Activated CD4-positive, alpha-beta memory T cell treated with anti-CD3 and anti-CD28 coated beads, Interleukin-2, amount 10 ng/mL, durations not matched to agents 7 days and 5 days (primary cell): ENCODE results near the gene ADCY7. TPM values are rescaled to one million over a fixed set of nuclear protein-coding genes. Genes with fewer than 3 reads are reported as not detected.

Experiments used
- CTCF ChIA-PET: fragments of 350-600 bp; sonication (Branson Sonifier 250); formaldehyde crosslinking; loops from one replicate; lab custom pipeline; 2021; ENCODE audit warnings: antibody characterized with exemption, inconsistent platforms; lab: Charles Lee
- POLR2A ChIA-PET: fragments of 350-600 bp; sonication (Branson Sonifier 250); formaldehyde crosslinking; loops from one replicate; lab custom pipeline; 2021; ENCODE audit warnings: antibody characterized with exemption; lab: Charles Lee
- DNase-seq: peaks from one replicate; pipeline ENCODE4 v3.0.0-alpha.2; 2020
- H3K27ac Mint-ChIP-seq: one replicate; pipeline ENCODE4 v1.8.0; 2021; ENCODE audit warnings: mild to moderate bottlenecking, mixed read lengths
- H3K27me3 Mint-ChIP-seq: one replicate; pipeline ENCODE4 v1.8.0; 2021; ENCODE audit warnings: mixed read lengths
- H3K36me3 Mint-ChIP-seq: one replicate; pipeline ENCODE4 v1.8.0; 2021; ENCODE audit warnings: low read depth, mixed read lengths
- H3K4me1 Mint-ChIP-seq: one replicate; pipeline ENCODE4 v1.8.0; 2021; ENCODE audit warnings: mixed read lengths
- H3K4me3 Mint-ChIP-seq: one replicate; pipeline ENCODE4 v1.8.0; 2021; ENCODE audit warnings: mild to moderate bottlenecking, mixed read lengths
- H3K9me3 Mint-ChIP-seq: one replicate; pipeline ENCODE4 v1.8.0; 2021; ENCODE audit warnings: mixed read lengths
- total RNA-seq, 2 experiments: library from RNA; stranded (reverse); gene quantifications; one replicate each; pipeline ENCODE4 v1.2.3, GENCODE V29; 2021

Gene ADCY7
- total RNA-seq = 100 to 1,000 TPM; 266 to 270 TPM

DNA sequence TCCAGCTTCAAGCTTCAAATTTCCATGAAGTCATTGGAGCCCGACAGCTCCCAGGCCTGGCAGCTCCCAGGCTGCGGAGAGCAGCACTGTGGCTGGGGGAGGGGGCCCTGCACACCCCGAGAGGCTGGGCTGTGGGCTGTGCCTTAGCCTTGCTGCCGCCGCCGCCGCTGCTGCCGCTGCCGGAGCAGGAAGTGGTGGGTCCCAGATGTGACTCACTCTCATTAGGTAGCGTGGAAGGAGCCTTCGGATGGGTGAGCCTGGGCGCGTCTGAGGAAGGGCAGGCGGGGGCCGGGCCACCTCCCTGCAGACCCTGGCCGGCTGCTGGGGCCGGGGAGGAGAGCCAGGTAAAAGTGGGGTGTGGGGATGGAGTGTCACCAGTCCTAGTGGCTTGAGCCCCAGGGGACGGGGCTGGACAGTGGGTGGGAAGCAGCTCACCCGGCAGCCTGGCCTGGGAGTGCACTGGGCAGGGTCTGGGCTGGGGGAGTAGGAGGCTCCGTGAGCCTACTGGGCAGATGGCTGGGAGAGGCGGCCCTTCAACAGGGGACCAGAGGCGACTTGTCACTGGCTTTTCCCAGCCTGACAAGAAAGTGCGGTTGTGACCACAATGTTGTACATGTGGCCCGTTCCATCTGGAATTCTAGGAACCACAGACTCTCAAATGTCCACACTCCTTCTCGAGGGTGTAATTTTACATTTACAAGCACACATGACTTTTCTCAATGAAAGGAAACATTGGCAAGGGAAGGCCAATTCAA lies at the start of gene ADCY7:
Gene ADCY7 (plus strand): TSS at position 215 of the 755 bp plus-strand sequence. CDS start 21,629 bp downstream, outside the sequence.
- no peaks in the 10 kb centered on the region for H3K27me3 Mint-ChIP-seq
- CTCF ChIA-PET = interaction anchor here (0.7 to 5.5 kb wide), 6 partner anchors 8 to 199 kb away, joined by 3 to 37 read pairs (median 6); no protein-coding TSS in a partner anchor

DNA sequence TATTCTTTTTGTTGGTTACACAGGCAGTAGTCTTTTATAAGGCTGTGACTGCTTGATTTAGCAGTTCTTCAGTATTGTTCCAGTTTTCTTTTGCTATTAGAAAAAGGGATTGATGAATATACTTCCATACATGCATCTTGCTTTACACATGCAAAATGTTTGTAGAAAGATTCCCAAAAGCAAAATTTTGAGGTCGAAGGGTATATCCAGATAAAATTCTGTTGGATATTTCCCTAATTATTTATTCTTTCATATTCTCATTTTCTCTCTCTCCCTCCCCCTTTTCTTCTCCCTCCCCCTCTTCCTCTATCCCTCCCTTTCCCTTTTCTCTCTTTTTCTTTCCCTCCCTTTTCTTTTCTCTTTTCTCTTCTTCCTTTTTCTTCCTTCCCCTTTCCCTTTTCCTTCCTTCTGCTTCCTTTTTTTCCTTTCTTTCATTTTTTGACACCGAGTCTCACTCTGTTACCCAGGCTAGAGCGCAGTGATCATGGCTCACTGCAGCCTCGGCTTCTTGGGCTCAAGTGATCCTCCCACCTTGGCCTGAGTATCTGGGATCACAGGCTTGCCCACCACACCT lies 46.9 kb upstream of the ADCY7 start:
- H3K27ac Mint-ChIP-seq = no peak overlapping the region
- no peaks in the 10 kb centered on the region for H3K27me3 Mint-ChIP-seq
- H3K9me3 Mint-ChIP-seq = no peaks in the 10 kb centered on the region
- H3K4me3 Mint-ChIP-seq = no peak overlapping the region
- peaks cover 19% of the 10 kb centered on the region for H3K36me3 Mint-ChIP-seq
- ChIA-PET CTCF (interaction anchor here (1.8 kb wide), 1 partner anchor 9 kb away, joined by 9 read pairs; no protein-coding TSS in a partner anchor), POLR2A (no interaction called here)
- no peak for DNase-seq
- peaks cover 31% of the 10 kb centered on the region for H3K4me1 Mint-ChIP-seq

More for the DNA sequence above, at the start of gene ADCY7:
- POLR2A ChIA-PET = interaction anchor here (1.1 to 37.2 kb wide), 8 partner anchors 8 to 71 kb away, joined by 3 to 686 read pairs (median 8); partner anchors contain the start of gene ADCY7
- Mint-ChIP-seq H3K4me1 (peaks cover 82% of the 10 kb centered on the region), H3K9me3 (no peaks in the 10 kb centered on the region), H3K27ac (peak within 1 kb of the TSS; percentile 91), H3K36me3 (peaks cover 59% of the 10 kb centered on the region), H3K4me3 (peak within 1 kb of the TSS; percentile 89)
- peak; percentile 89 for DNase-seq

DNA sequence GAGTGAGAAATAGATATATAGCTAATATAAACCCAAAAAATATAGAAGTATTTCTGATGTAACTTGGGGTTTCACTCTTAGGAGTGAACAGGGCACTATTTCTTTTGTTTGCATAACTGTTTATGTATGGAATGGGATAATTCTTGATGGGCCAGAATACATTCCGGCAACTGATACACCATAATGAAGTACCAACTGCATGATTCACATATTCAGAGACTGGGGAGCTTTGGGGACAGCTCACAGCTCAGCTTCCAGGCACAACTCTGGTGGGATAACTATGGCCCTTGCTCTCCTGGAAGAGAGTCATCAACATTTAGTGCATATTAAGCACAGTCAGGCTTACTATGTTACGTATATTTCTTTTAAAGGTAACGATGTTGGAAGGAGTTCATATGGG lies 42.1 kb upstream of the ADCY7 start:
- peaks cover 39% of the 10 kb centered on the region for H3K36me3 Mint-ChIP-seq
- H3K27ac Mint-ChIP-seq = no peak overlapping the region
- peaks cover 22% of the 10 kb centered on the region for H3K4me1 Mint-ChIP-seq
- DNase-seq = no peak
- no peaks in the 10 kb centered on the region for H3K27me3 Mint-ChIP-seq
- CTCF ChIA-PET = interaction anchor here (0.6 to 0.8 kb wide), 2 partner anchors 9 to 13 kb away, joined by 3 read pairs; no protein-coding TSS in a partner anchor
- no peak overlapping the region for H3K4me3 Mint-ChIP-seq
- H3K9me3 Mint-ChIP-seq = no peaks in the 10 kb centered on the region
- POLR2A ChIA-PET = interaction anchor here (1.0 kb wide), 1 partner anchor 17 kb away, joined by 5 read pairs; no protein-coding TSS in a partner anchor

DNA sequence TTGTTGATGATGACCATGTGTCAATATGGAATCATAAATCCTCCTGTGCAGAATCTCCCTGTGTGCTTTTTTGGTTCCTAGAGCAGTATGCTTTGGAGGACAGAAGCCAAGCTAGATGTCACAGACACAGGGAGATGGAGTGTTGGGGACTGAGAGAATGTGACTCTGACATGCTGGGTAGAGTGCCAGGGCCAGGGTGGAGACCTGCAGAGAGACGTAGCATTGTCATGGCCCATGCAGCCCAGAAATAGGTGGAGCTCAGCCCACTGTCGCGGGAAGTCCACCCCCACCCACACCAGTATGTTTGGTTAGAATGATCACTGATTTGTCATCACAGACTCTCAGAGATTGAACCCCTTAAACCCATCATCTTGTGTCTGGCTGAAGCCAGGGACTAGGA lies 39.2 kb upstream of the ADCY7 start:
- H3K36me3 Mint-ChIP-seq = peaks cover 39% of the 10 kb centered on the region
- no peak overlapping the region for H3K27ac Mint-ChIP-seq
- H3K4me3 Mint-ChIP-seq = no peak overlapping the region
- DNase-seq = no peak
- H3K27me3 Mint-ChIP-seq = no peaks in the 10 kb centered on the region
- ChIA-PET CTCF (interaction anchor here (1.3 kb wide), 1 partner anchor 48 kb away, joined by 3 read pairs; no protein-coding TSS in a partner anchor), POLR2A (interaction anchor here (0.9 kb wide), 1 partner anchor 88 kb away, joined by 3 read pairs; no protein-coding TSS in a partner anchor)
- H3K9me3 Mint-ChIP-seq = no peaks in the 10 kb centered on the region
- peaks cover 19% of the 10 kb centered on the region for H3K4me1 Mint-ChIP-seq

DNA sequence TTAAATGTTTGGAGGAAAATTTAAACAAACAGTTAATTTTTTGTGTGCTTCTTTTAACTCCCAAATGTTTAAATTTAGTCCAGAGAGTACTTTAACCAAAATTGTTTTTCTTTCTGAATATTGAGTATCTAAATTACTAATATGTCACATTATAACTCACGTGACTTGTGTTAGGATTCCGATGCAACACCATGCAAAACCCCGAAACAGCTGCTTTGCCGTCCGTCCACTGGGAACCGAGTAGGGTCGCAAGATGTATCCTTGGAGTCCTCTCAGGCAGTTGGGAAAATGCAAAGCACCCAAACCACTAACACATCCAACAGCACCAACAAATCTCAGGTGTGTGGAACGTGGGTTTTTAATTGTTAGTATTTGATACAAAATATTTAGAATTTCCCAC lies 38.7 kb upstream of the ADCY7 start:
- CTCF ChIA-PET = interaction anchor here (1.3 to 2.5 kb wide), 2 partner anchors 12 to 47 kb away, joined by 3 to 9 read pairs; no protein-coding TSS in a partner anchor
- no peak for DNase-seq
- H3K27ac Mint-ChIP-seq = no peak overlapping the region
- peaks cover 19% of the 10 kb centered on the region for H3K4me1 Mint-ChIP-seq
- POLR2A ChIA-PET = interaction anchor here (0.9 kb wide), 1 partner anchor 88 kb away, joined by 3 read pairs; no protein-coding TSS in a partner anchor
- H3K4me3 Mint-ChIP-seq = no peak overlapping the region
- no peaks in the 10 kb centered on the region for H3K9me3 Mint-ChIP-seq
- H3K36me3 Mint-ChIP-seq = peaks cover 39% of the 10 kb centered on the region
- H3K27me3 Mint-ChIP-seq = no peaks in the 10 kb centered on the region

DNA sequence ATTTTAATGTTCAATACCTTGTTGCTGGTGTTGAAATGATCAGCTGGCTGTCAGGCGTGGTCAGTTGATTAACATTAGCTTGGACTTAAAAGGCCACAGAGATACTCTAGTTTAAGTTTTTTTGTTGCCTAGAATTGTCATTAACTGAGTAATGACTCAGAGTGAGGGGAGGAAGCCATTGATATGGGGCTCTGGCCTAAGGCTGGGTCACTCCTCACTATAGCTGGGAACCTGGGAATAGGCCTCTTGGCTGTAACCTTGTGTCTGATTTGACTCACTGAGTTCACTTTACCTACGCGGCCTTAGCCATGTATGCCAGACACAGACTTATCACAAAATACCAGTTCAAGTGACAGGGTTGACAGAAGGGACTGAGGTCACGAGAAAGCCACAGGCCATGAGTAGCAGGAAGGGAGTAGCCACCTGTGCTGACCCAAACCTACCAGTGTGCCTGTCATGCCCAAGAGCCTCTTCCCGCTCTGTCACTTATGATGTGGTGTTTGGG lies 37.9 kb upstream of the ADCY7 start:
- ChIA-PET CTCF (interaction anchor here (1.3 to 2.5 kb wide), 2 partner anchors 13 to 47 kb away, joined by 3 to 9 read pairs; no protein-coding TSS in a partner anchor), POLR2A (interaction anchor here (0.7 to 1.3 kb wide), 2 partner anchors 12 to 111 kb away, joined by 3 to 4 read pairs; no protein-coding TSS in a partner anchor)
- Mint-ChIP-seq H3K36me3 (peaks cover 39% of the 10 kb centered on the region), H3K27ac (no peak overlapping the region), H3K4me1 (peaks cover 19% of the 10 kb centered on the region), H3K27me3 (no peaks in the 10 kb centered on the region), H3K4me3 (no peak overlapping the region), H3K9me3 (no peaks in the 10 kb centered on the region)
- DNase-seq = no peak

DNA sequence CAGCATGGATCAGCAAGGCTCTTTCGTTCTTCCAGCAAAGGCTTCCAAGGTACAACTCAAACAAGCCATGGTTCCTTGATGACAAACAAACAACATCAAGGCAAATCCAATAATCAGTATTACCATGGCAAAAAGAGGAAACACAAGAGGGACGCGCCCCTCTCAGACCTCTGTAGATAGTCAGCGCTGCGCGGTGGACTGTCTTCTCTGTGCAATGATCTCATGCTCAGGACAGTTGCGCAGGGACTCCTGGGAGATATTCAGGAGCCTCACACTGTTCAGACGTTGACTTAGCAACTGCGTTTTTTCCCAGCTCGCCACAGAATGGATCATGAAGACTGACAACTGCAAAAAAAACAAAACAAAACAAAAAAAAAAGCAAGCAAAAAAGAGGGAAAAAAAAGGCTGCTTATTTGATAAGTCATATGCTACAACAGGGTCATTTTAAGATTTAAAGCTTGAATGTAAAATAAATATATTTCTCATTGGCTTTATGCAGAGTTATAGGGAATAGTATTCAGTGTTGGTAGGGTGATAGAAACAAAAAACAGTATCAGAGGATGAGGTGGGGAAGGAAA lies 37.1 kb upstream of the ADCY7 start:
- Mint-ChIP-seq H3K4me3 (no peak overlapping the region), H3K36me3 (peaks cover 39% of the 10 kb centered on the region), H3K27me3 (no peaks in the 10 kb centered on the region), H3K9me3 (no peaks in the 10 kb centered on the region), H3K27ac (no peak overlapping the region), H3K4me1 (peaks cover 19% of the 10 kb centered on the region)
- POLR2A ChIA-PET = interaction anchor here (1.3 kb wide), 1 partner anchor 13 kb away, joined by 4 read pairs; no protein-coding TSS in a partner anchor
- DNase-seq = no peak
- CTCF ChIA-PET = interaction anchor here (2.5 kb wide), 1 partner anchor 13 kb away, joined by 9 read pairs; no protein-coding TSS in a partner anchor

DNA sequence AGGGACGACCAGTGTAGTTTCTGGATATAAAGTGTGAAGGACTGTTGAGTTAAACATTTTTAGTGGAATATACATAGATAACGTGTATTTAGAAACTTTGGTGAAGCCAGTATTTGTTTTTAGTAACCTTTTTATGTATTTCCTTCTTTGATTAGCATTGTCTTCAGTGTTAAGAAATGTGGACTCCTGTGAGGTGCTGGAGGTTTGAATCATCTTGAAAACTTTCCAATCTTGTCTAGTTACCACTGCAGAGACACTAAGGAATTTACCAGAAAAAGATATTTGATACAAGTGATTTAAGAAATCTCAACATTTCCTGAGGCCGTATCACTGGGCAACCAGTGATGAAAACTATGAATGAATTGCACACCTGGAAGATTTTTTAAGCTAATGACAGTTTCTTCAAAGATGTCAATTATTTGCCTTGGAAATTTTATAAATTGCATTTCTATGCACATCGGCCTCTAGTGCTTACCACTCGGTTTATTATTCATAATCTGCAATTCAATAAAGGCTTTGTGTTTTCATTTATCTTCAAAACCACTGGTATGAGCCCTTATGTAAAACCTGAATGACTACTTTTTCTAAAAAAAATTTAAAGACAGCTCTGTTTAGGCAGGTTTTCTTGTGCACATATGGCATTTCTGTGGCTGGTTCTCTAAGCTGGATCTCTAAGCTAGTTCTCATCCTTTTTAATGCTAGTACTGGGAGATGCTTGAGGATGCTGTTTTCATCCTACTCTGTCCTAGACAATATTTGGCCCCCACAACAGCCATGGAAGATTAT lies 31.4 kb upstream of the ADCY7 start:
- CTCF ChIA-PET = no interaction called here
- Mint-ChIP-seq H3K27me3 (peaks cover 4% of the 10 kb centered on the region), H3K9me3 (no peaks in the 10 kb centered on the region), H3K27ac (no peak overlapping the region), H3K4me1 (peaks cover 5% of the 10 kb centered on the region), H3K4me3 (no peak overlapping the region), H3K36me3 (peaks cover 6% of the 10 kb centered on the region)
- no peak for DNase-seq
- POLR2A ChIA-PET = no interaction called here

DNA sequence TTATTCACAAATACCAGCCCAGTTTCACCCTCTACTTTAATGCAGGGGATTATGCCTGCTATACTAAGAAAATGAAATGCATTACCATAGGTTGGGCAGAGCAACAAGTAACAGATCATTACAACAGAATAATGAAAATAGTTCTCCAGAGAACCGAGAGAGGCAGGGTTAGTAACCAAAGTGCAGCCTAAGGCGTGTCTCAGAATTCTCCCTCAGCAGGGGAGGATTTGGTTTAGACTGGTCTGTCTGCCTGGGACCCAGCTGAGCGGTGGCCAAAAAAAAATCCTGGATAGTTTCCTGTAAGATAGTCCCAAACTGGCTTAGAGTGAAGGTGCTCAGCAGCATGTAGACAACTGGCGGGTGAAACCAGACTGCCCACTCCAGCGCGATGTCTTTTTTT lies 30.8 kb upstream of the ADCY7 start:
- ChIA-PET CTCF (no interaction called here), POLR2A (interaction anchor here (1.2 kb wide), 1 partner anchor 10 kb away, joined by 3 read pairs; no protein-coding TSS in a partner anchor)
- peaks cover 6% of the 10 kb centered on the region for H3K36me3 Mint-ChIP-seq
- no peaks in the 10 kb centered on the region for H3K9me3 Mint-ChIP-seq
- peaks cover 5% of the 10 kb centered on the region for H3K4me1 Mint-ChIP-seq
- no peak overlapping the region for H3K4me3 Mint-ChIP-seq
- peaks cover 7% of the 10 kb centered on the region for H3K27me3 Mint-ChIP-seq
- DNase-seq = no peak
- no peak overlapping the region for H3K27ac Mint-ChIP-seq

DNA sequence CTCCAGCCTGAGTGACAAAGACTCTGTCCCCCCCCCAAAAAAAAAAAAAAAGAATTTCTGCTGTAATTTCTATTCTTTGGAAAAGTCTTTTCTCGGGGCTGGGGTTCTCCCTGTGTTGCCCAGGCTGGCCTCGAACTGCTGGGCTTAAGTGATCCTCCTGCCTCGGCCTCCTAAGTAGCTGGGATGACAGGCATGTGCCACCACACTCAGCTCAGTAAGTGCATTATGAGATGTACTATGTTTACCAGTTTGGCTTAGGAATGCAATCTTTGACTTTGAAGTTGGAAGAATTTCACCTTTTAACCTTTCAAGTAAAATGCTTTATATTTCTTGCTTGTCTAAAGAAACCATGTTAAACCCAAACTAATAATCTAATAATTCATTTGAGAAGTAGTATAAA lies 28.0 kb upstream of the ADCY7 start:
- Mint-ChIP-seq H3K27ac (no peak overlapping the region), H3K4me1 (peaks cover 10% of the 10 kb centered on the region), H3K27me3 (peaks cover 14% of the 10 kb centered on the region), H3K36me3 (peaks cover 4% of the 10 kb centered on the region), H3K9me3 (no peaks in the 10 kb centered on the region), H3K4me3 (no peak overlapping the region)
- ChIA-PET CTCF (interaction anchor here (0.7 to 1.1 kb wide), 2 partner anchors 14 to 15 kb away, joined by 3 to 4 read pairs; no protein-coding TSS in a partner anchor), POLR2A (no interaction called here)
- no peak for DNase-seq

DNA sequence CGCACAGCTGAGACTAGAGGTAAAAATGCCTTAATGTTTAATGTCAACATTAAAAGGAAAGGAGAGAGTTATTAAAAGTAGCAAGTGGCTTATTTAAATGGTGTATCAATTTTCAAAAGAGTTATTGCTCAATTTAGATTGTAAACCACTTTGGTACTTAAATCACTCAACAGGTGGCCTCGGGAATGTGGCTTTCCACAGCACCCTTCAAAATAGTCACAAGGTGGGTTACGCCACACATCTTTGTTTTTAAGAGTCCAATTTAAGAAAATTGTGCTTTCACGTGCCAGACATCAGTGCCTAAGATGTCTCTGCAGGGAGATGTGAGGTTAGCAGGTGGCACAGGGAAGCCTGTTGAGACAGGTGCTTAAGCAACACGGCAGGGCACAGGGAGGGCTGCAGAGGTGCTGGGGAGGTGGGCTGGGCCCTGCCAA lies 27.5 kb upstream of the ADCY7 start:
- CTCF ChIA-PET = interaction anchor here (0.7 to 1.5 kb wide), 2 partner anchors 15 to 214 kb away, joined by 4 to 6 read pairs; partner anchors contain the start of gene CNEP1R1
- DNase-seq = no peak
- Mint-ChIP-seq H3K4me1 (peaks cover 10% of the 10 kb centered on the region), H3K27me3 (peaks cover 14% of the 10 kb centered on the region), H3K4me3 (no peak overlapping the region), H3K27ac (no peak overlapping the region), H3K36me3 (peaks cover 4% of the 10 kb centered on the region), H3K9me3 (no peaks in the 10 kb centered on the region)
- POLR2A ChIA-PET = interaction anchor here (37.2 kb wide), 1 partner anchor 35 kb away, joined by 686 read pairs; the partner anchor contains the start of gene ADCY7
